ENCODE measurements around the gene CPEB2.

The CPEB2 gene

GRCh38 chr4:15100994-15101695 lies 98.9 kb downstream of the CPEB2 start:
- no peak overlapping the region for H3K4me3 ChIP-seq (ENCODE audit: control insufficient read depth, low read depth, low read length)
- no peak for DNase-seq (ENCODE audit: low read depth)
- TF ChIP-seq CTCF (IDR thresholded peaks at IDR 0.05; ENCODE audit: control insufficient read depth, insufficient read depth, low read depth, low read length, missing control alignments): no peak

- no peak overlapping the region for H3K4me3 ChIP-seq (ENCODE audit: control insufficient read depth, low read depth, low read length)
- TF ChIP-seq CTCF (IDR thresholded peaks at IDR 0.05; ENCODE audit: control insufficient read depth, insufficient read depth, low read depth, low read length, missing control alignments): no peak
- DNase-seq (ENCODE audit: low read depth): no peak
Observed at GRCh38 chr4:15104825-15105224, 102.5 kb downstream of the CPEB2 start.

- no peak for DNase-seq (ENCODE audit: low read depth)
- no peak for TF ChIP-seq CTCF (IDR thresholded peaks at IDR 0.05; ENCODE audit: control insufficient read depth, insufficient read depth, low read depth, low read length, missing control alignments)
- no peak overlapping the region for H3K4me3 ChIP-seq (ENCODE audit: control insufficient read depth, low read depth, low read length)
Observed at GRCh38 chr4:15106399-15106798, 104.1 kb downstream of the CPEB2 start.

GRCh38 chr4:15109600-15109999 lies 107.3 kb downstream of the CPEB2 start:
- no peak for TF ChIP-seq CTCF (IDR thresholded peaks at IDR 0.05; ENCODE audit: control insufficient read depth, insufficient read depth, low read depth, low read length, missing control alignments)
- no peak overlapping the region for H3K4me3 ChIP-seq (ENCODE audit: control insufficient read depth, low read depth, low read length)
- no peak for DNase-seq (ENCODE audit: low read depth)

- DNase-seq (ENCODE audit: low read depth): no peak
- no peak for TF ChIP-seq CTCF (IDR thresholded peaks at IDR 0.05; ENCODE audit: control insufficient read depth, insufficient read depth, low read depth, low read length, missing control alignments)
- no peak overlapping the region for H3K4me3 ChIP-seq (ENCODE audit: control insufficient read depth, low read depth, low read length)
Observed at GRCh38 chr4:15110120-15110571, 107.9 kb downstream of the CPEB2 start.

- DNase-seq (ENCODE audit: low read depth): no peak
- TF ChIP-seq CTCF (IDR thresholded peaks at IDR 0.05; ENCODE audit: control insufficient read depth, insufficient read depth, low read depth, low read length, missing control alignments): no peak
- H3K4me3 ChIP-seq (ENCODE audit: control insufficient read depth, low read depth, low read length): no peak overlapping the region
Observed at GRCh38 chr4:15116509-15117079, 114.3 kb downstream of the CPEB2 start.

Measured in AG09309 (cell line).